GM12865 (cell line): ENCODE data around the gene CIDEA.
A peak's percentile ranks its signal among the peaks of the same experiment; 100 is the strongest.

Source experiments
- DNase-seq: peaks from one replicate; pipeline ENCODE4 v3.0.0; 2010; ENCODE audit warnings: low read depth
- H3K4me3 ChIP-seq: 2 replicates; pipeline ENCODE4 v1.5.1; 2011; ENCODE audit warnings: mild to moderate bottlenecking, low read depth, low read length, control low read depth
- TF ChIP-seq, protein P1 (sequence below): IDR thresholded peaks from 2 replicates; pipeline ENCODE4 v1.5.1; 2011; ENCODE audit warnings: low read length, control low read depth, low read depth, inconsistent platforms; ENCODE audit not compliant: insufficient read depth; ENCODE audit errors: missing control alignments

Gene CIDEA

DNA sequence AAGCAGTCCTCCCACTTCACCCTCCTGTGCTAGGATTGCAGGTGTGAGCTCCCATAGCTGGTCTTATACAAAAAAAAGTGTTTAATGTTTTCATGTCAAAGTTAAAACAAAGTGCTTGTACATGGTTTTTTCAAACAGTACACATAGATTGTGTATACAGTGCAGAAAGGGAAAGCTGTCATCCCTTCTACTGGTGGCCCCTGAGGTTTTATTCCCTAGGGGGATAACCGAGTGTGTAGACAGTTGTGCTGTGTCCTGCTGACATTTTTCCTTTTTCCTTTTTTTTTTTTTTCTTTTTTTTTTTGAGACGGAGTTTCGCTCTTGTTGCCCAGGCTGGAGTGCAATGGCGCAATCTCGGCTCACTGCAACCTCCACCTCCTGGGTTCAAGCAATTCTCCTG, 64.7 kb downstream of the CIDEA start:
- TF ChIP-seq, protein P1, sequence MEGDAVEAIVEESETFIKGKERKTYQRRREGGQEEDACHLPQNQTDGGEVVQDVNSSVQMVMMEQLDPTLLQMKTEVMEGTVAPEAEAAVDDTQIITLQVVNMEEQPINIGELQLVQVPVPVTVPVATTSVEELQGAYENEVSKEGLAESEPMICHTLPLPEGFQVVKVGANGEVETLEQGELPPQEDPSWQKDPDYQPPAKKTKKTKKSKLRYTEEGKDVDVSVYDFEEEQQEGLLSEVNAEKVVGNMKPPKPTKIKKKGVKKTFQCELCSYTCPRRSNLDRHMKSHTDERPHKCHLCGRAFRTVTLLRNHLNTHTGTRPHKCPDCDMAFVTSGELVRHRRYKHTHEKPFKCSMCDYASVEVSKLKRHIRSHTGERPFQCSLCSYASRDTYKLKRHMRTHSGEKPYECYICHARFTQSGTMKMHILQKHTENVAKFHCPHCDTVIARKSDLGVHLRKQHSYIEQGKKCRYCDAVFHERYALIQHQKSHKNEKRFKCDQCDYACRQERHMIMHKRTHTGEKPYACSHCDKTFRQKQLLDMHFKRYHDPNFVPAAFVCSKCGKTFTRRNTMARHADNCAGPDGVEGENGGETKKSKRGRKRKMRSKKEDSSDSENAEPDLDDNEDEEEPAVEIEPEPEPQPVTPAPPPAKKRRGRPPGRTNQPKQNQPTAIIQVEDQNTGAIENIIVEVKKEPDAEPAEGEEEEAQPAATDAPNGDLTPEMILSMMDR: no peak
- no peak overlapping the region for H3K4me3 ChIP-seq
- no peak for DNase-seq

DNA sequence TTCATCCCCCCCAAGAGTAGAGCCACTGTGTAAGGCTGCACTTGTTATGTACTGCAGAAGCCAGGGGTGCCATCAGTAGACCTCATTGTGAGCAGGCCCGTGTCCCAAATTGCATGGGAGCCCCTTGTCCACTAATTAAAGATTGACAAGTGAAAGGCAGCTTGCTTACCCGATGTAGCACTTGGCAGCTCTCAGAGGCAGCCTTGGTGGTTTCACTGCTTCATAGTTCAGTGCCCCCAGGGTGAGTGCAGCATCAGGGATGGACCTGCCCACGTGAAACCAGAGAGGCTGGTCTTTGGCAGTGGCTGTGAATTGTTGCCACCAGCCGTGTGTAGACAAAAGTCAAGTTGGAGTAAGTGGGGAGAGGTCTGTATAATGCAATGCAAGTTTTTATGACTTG, 67.2 kb downstream of the CIDEA start:
- TF ChIP-seq, protein P1: no peak
- DNase-seq: peak; percentile 50
- no peak overlapping the region for H3K4me3 ChIP-seq

DNA sequence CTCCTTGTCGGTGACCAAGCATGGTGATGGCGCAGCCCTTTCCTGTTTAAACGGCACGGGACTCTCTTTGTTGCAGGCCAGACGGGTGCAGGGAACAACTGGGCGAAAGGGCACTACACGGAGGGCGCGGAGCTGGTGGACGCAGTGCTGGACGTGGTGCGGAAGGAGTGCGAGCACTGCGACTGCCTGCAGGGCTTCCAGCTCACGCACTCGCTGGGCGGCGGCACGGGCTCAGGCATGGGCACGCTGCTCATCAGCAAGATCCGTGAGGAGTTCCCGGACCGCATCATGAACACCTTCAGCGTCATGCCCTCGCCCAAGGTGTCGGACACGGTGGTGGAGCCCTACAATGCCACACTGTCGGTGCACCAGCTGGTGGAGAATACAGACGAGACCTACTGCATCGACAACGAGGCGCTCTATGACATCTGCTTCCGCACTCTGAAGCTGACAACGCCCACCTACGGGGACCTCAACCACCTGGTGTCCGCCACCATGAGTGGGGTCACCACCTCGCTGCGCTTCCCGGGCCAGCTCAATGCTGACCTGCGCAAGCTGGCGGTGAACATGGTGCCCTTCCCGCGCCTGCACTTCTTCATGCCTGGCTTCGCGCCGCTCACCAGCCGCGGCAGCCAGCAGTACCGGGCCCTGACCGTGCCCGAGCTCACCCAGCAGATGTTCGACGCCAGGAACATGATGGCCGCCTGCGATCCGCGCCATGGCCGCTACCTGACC, 71.0 kb downstream of the CIDEA start:
- H3K4me3 ChIP-seq: no peak overlapping the region
- no peak for DNase-seq
- TF ChIP-seq, protein P1: no peak

DNA sequence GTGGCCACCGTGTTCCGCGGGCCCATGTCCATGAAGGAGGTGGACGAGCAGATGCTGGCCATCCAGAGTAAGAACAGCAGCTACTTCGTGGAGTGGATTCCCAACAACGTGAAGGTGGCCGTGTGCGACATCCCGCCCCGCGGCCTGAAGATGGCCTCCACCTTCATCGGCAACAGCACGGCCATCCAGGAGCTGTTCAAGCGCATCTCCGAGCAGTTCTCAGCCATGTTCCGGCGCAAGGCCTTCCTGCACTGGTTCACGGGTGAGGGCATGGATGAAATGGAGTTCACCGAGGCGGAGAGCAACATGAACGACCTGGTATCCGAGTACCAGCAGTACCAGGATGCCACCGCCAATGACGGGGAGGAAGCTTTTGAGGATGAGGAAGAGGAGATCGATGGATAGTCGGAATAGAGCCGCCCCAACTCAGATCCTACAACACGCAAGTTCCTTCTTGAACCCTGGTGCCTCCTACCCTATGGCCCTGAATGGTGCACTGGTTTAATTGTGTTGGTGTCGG, 71.6 kb downstream of the CIDEA start:
- TF ChIP-seq, protein P1: no peak
- DNase-seq: no peak
- no peak overlapping the region for H3K4me3 ChIP-seq

DNA sequence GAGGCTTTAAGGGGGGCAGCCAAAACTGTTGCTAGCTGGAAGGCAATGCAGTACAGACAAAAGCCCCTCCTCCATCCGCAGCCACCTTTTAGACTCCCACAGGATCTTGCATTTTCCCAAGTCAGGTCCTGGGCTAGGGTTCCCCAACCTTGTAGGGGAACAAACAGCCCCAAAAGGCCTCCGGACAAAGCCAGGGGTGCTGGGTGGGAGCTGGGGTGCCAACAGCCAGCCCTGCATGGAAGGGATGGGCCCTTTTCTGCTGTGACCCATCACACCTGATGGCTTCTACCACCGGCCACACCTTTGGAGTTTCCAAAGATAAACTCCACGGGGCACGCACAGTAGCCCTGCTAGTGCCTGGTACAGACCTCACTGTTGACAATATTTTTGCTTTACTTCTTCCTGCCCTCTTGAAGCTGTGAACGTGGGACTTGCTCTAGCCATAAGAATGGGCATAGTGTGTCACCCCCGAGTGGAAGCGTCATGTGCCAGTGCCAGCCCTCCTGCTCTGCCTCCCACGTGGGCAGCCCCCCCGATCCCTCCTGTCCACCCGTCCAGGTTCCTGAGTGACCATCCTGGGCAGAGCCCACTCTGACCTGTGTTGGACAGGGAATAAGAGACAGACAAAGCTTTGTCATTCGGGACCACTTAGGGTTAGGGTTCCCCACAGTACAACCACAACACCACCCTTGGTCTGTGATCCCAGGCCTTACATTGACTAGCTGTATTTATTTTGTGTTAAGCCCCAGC, 72.7 kb downstream of the CIDEA start:
- no peak for DNase-seq
- no peak overlapping the region for H3K4me3 ChIP-seq
- TF ChIP-seq, protein P1: no peak
